Bronchial epithelial cell (primary cell): ENCODE data around the gene EPS15. TPM values are rescaled to one million over a fixed set of nuclear protein-coding genes. Genes with fewer than 3 reads are reported as not detected.
A peak's percentile ranks its signal among the peaks of the same experiment; 100 is the strongest.

Experiments
- DNase-seq: peaks from one replicate; pipeline ENCODE4 v3.0.0-alpha.2; 2010; ENCODE audit warnings: low read depth
- FAIRE-seq: peaks from 2 replicates; lab custom pipeline; 2011; peaks lifted over from hg19 to GRCh38; lab: Jason Lieb, UNC
- H3K27me3 ChIP-seq: 2 replicates; pipeline ENCODE4 v1.5.1; 2011; ENCODE audit warnings: low read length; ENCODE audit not compliant: control insufficient read depth, insufficient read depth
- H3K36me3 ChIP-seq: 2 replicates; pipeline ENCODE4 v1.5.1; 2011; ENCODE audit warnings: low read length; ENCODE audit not compliant: control insufficient read depth, insufficient read depth
- H3K4me3 ChIP-seq: 2 replicates; pipeline ENCODE4 v1.5.1; 2011; ENCODE audit warnings: mild to moderate bottlenecking, low read depth, low read length, control low read depth
- CTCF ChIP-seq: IDR thresholded peaks from 2 replicates; pipeline ENCODE4 v1.5.1; 2011; ENCODE audit warnings: mild to moderate bottlenecking, moderate library complexity, low read length, control low read depth, inconsistent platforms; ENCODE audit not compliant: insufficient read depth, severe bottlenecking
- total RNA-seq: library from RNA; depleted of rRNA; stranded (reverse); fragments of >200 nt; gene quantifications from 2 replicates; pipeline ENCODE4 v1.2.1, GENCODE V29; 2014

Gene EPS15
- total RNA-seq, 1 donor from 2014 or later = 34.8 TPM

DNA sequence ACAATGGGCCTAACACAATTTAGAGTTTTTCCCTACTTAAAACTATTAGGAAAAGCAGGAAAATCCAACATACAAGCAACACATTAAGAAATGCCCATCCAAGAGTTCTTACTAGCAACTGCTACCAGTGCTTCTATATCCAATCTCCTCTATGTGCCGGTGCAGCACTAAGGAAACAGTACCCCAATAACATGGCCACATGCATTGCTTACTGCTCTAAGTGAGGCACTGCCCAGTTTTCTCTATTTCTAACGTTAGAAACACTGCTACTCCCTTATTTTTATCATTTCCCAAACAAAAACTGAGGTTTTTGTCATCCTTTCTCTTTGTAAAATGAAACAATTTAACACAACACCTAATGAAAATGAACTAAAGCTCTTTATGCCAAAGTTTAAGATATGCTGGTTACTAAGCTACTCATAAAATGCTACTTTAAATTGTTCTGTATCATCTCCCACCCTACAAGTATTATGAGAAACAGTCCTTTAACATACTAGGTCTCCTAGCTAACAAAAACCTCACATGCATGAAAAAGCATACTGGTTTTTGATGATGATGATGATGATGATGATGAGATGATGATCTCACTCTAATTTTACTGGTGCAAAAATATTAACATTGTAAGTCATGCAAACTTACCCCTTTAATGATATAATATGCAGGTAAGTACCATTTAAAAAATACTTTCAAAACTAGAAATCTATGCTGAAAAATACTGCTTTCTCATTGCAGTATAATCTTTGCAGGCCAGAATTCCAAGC, 98.0 kb downstream of the EPS15 start:
- FAIRE-seq (no peak), DNase-seq (no peak)
- Histone ChIP-seq H3K4me3 (no peak overlapping the region), H3K27me3 (no peaks in the 10 kb centered on the region), H3K36me3 (no peaks in the 10 kb centered on the region)
- no peak for TF ChIP-seq CTCF

DNA sequence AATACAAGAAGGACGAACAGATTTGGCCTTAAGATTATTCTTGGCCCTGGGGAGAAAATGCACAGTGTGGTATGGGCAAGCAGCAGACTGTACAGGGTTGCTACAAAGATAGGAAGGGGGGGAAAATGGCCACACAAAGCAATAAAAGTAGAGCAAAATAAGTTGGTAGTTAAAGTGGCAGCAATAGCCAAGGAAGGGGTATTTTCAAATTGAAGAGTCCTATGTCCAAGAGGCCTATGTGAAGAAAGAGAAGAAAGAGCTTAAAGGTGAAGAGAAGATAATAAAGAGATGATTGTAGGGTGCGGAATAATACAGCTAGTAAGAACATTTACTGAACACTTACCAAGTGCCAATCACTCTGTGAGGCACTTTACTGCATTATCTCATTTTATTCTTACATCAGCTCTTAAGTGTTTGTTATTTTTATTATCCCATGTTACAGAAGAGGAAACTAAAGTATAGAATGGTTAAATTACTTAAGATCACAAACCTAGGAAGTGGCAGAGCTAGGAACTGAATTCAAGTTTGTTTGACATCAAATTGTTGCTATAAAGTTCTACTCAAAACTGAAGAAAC, 100.6 kb downstream of the EPS15 start:
- Histone ChIP-seq H3K36me3 (no peaks in the 10 kb centered on the region), H3K27me3 (no peaks in the 10 kb centered on the region), H3K4me3 (no peak overlapping the region)
- no peak for DNase-seq
- no peak for FAIRE-seq
- TF ChIP-seq CTCF = no peak

- FAIRE-seq (no peak), DNase-seq (no peak)
- no peaks in the 10 kb centered on the region for H3K27me3 ChIP-seq
- H3K36me3 ChIP-seq = no peaks in the 10 kb centered on the region
- no peak for TF ChIP-seq CTCF
- no peak overlapping the region for H3K4me3 ChIP-seq
Measured at GRCh38 chr1:51417496-51418383, 101.3 kb downstream of the EPS15 start.

DNA sequence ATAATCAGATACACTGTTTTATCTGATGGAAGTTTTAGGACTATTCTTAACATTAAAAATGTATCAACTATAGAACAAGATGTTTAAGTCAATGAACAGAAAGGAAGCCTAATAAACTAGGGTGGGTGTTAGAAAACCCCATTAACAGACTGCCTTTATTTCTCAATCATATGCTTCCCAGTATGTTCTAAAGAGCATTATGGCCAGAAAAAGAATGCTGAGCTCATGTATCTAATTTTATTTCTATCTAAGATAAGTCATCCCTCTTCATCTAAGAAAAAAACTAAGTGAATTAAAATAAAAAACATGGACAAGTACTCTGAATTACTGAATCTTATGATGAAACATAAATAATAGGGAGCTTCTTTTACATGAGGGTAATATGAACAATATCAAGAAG, 102.2 kb downstream of the EPS15 start:
- DNase-seq (no peak), FAIRE-seq (no peak)
- Histone ChIP-seq H3K27me3 (no peaks in the 10 kb centered on the region), H3K4me3 (no peak overlapping the region), H3K36me3 (no peaks in the 10 kb centered on the region)
- no peak for TF ChIP-seq CTCF

DNA sequence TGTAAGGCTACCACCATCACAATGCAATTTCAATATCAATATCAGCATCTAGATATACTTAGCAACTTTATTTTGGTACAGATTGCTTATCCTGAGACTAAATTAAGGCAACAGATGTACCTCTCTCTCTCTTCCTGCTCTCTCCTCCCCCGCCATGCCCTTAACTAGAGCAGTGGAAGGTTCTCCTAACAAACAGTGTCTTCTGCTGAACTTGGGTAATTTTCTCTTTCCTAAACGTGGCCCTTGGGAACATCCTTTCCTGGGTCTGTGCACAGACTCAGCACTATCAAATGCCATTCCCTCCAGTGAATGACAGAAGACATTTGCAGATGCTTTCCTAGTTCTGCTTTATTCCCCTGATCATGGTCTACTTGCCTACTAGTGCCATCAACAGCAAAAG, 103.1 kb downstream of the EPS15 start:
- H3K4me3 ChIP-seq = no peak overlapping the region
- H3K36me3 ChIP-seq = no peaks in the 10 kb centered on the region
- no peaks in the 10 kb centered on the region for H3K27me3 ChIP-seq
- FAIRE-seq = peak; percentile 18
- DNase-seq = no peak
- no peak for TF ChIP-seq CTCF
